GM12864 (cell line): ENCODE data around the gene ZC3H13.

Experiments used
- DNase-seq: peaks from one replicate; pipeline ENCODE4 v3.0.0-alpha.2; 2011; ENCODE audit warnings: low read depth
- H3K4me3 ChIP-seq: 2 replicates; pipeline ENCODE4 v1.5.1; 2011; ENCODE audit warnings: mild to moderate bottlenecking, low read depth, low read length, control low read depth
- TF ChIP-seq, protein P1 (sequence below): IDR thresholded peaks from 2 replicates; pipeline ENCODE4 v1.5.1; 2011; ENCODE audit warnings: low read depth, mild to moderate bottlenecking, moderate library complexity, low read length, control low read depth, inconsistent platforms; ENCODE audit errors: missing control alignments

The ZC3H13 gene

DNA sequence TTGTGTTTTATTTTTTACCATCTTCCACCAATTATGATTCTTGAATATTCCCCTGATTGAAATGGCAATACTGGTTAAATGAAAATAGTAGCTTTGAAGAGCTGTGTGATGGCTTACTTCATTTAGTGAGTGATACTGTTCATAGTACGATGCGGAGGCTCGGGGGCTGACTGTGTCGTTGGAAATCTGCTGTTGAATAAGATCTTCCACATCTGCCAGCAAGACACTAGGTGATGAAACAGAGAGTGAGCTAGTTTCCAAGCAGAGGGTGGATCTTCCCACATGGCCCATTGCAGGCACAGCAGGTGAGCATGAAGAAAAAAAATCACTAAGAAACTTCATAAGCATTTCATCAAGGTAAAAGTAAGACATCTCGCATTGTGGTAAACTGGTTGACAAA, 29.8 kb upstream of the ZC3H13 start:
- H3K4me3 ChIP-seq = no peak overlapping the region
- DNase-seq = no peak
- TF ChIP-seq, protein P1, sequence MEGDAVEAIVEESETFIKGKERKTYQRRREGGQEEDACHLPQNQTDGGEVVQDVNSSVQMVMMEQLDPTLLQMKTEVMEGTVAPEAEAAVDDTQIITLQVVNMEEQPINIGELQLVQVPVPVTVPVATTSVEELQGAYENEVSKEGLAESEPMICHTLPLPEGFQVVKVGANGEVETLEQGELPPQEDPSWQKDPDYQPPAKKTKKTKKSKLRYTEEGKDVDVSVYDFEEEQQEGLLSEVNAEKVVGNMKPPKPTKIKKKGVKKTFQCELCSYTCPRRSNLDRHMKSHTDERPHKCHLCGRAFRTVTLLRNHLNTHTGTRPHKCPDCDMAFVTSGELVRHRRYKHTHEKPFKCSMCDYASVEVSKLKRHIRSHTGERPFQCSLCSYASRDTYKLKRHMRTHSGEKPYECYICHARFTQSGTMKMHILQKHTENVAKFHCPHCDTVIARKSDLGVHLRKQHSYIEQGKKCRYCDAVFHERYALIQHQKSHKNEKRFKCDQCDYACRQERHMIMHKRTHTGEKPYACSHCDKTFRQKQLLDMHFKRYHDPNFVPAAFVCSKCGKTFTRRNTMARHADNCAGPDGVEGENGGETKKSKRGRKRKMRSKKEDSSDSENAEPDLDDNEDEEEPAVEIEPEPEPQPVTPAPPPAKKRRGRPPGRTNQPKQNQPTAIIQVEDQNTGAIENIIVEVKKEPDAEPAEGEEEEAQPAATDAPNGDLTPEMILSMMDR = no peak

DNA sequence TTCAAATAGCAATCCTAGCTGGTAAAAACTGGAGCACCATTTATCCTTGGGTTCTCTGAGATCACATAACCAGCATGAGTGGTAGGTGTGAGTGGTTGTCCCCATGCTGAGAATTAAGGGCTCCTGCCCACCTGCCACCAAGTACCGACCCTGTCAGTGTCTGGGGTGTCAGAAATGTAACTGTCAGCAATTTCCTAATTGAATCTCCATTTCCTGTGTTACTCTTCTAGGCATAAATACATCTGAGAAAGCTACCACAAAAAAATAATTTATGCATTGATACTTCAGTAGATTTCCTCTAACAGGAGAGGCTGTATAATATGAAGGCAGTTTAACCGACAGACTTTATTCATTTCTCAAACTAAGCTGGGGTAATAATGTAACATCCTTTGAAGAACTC, 27.2 kb upstream of the ZC3H13 start:
- TF ChIP-seq, protein P1 = no peak
- no peak overlapping the region for H3K4me3 ChIP-seq
- DNase-seq = no peak

DNA sequence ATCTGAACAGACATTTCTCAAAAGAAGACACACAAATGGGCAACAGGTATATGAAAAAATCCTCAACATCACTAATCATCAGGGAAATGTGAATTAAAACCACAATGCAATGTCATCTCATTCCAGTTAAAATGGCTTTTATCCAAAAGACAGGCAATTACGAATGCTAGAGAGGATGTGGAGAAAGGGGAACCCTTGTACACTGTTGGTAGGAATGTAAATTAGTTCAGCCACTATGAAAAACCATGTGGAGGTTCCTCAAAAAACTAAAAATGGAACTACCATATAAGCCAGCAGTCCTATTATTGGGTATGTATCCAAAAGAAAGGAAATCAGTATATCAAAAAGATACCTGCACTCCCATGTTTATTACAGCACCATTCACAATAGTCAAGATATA, 24.7 kb upstream of the ZC3H13 start:
- no peak overlapping the region for H3K4me3 ChIP-seq
- DNase-seq = no peak
- TF ChIP-seq, protein P1 = no peak

DNA sequence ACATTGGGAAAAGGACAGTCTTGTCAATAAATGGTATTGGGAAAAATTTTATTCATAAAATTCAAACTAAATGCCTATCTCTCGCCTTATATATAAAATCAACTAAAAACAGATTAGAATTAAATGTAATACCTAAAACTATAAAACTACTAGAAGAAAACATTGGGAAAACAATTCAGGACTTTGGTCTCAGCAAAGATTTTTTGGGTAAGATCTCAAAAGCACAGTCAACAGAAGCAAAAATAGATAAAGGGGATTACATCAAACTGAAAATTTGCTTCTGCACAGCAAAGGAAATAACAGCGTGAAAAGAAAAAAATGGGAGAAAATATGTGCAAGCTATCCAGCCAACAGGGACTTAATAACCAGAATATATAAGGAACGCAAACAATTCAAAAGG, 24.3 kb upstream of the ZC3H13 start:
- H3K4me3 ChIP-seq = no peak overlapping the region

DNA sequence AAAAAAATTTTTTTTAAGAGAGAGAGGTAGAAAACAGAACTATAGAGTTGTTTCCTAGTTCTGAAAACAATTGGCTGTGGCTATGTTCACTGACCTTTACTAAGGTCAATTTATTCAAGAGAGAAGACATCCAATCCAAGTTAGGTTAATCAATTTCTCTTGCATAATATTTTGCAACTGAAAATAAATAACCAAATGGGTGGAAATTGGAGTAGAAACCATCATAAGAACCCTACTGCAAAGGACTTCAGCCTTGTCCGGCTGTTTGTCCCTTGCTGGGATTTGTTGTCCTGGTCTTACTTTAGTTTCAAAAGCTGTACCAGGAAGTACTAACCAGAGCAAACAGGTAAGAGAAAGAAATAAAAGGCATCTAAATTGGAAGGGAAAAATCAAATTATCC, 23.3 kb upstream of the ZC3H13 start:
- TF ChIP-seq, protein P1 = no peak
- no peak overlapping the region for H3K4me3 ChIP-seq
- DNase-seq = no peak

More for the DNA sequence above, 24.3 kb upstream of the ZC3H13 start:
- TF ChIP-seq, protein P1 = no peak
- no peak for DNase-seq

DNA sequence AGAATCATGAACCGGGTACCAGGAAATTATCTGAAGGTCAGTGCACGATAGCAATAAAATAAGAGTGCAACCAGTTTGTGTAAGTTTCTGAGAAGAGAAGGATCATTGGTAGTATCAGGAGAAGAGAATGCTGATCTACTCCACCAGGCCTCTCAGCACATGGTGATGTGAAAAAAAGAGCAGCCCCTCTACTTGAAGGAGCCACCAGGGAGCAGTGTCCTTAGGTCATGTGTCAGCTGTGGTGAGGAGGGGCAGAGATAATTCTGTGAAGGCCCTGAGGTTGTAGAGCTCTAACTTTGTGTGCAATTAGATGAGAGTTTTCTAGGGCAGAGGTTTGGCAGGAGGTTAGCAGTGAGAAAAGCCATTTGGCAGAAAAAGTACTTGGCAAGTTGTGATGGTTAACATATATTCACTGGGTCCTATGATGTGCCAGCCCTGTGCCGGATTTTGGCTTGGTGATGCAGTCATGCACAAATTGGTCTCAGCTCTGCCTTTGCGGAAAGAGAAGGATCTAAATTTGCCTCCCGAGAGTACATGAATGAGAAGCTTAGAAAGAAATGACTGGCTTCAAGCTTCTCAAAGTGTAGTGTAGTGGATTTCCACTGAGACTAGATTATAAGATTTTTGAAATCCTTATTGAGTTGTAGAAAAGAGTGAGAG, 19.2 kb upstream of the ZC3H13 start:
- H3K4me3 ChIP-seq = no peak overlapping the region
- TF ChIP-seq, protein P1 = peak; percentile 62
- DNase-seq = peak; percentile 84

DNA sequence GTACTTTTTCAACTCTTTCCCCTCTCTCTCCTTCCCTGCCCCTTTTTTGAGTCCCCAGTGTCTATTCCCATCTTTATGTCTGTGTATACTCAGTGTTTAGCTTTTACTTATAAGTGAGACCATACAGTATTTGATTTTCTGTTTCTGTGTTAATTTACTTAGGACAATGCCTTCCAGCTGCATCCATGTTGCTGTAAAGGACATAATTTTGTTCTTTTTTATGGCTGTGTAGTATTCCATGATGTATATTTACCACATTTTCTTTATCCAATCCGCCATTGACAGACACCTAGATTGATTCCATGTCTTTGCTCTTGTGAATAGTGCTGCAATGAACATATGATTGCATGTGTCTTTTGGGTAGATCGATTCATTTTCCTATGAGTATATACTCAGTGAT, 10.7 kb upstream of the ZC3H13 start:
- TF ChIP-seq, protein P1 = no peak
- no peak overlapping the region for H3K4me3 ChIP-seq
- no peak for DNase-seq
